NCI-H69 (cell line): Measurements from ENCODE around the gene SPIN2A.
"Not testable (repeated sequence)": the region's sequence is repeated elsewhere in the genome, so short reads cannot be mapped to it uniquely, and the experiment has no call there.

Source experiments
- DNase-seq: peaks from one replicate; lab custom pipeline; 2025; lab: John Stamatoyannopoulos, UW

Gene SPIN2A

GRCh38 chrX:57102918-57103317 lies 34.3 kb downstream of the SPIN2A start:
- DNase-seq = not testable (repeated sequence)
